Measurements from ENCODE around the gene SPPL2A.

GRCh38 chr15:50736823-50737222, 28.7 kb downstream of the SPPL2A start:
- TF ChIP-seq ZNF766 (CRISPR knock-in tag; conservative IDR thresholded peaks at IDR 0.05) (no peak), MTA2 (IDR thresholded peaks at IDR 0.05; ENCODE audit: low read depth) (no peak), PCBP2 (IDR thresholded peaks at IDR 0.05; ENCODE audit: low read depth, low read length, poor library complexity, severe bottlenecking) (no peak), ZNF274 (IDR thresholded peaks at IDR 0.05; ENCODE audit: borderline replicate concordance, low read depth, low read length) (no peak)
